ENCODE results near the gene LGI4.

DNA sequence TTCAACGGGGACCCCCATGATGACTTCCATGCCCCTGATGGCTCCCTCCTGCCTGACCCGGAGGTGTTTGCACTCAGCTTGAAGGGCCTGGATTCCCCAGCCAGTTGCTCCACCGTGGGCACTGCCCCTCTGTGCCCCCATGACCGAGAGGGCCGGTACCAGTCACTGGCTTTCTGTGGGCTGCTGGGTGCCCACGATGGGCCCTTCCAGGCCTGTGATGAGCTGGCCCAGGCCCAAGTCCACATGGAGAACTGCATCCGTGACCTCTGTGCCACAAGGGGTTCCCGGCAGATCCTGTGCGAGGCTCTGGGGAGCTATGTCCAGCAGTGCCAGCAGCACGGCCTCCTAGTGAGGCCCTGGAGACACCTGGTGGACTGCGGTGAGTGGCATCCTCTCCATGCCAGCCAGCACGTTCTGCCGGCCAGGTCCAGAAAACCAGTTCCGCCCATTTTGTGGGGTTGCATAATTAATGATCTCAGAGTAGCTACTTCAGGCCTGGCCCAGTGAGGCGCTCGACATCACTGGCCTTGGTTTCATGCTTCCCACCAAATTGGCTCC is 54.2 kb downstream of the LGI4 start:
- TF ChIP-seq, protein P1, sequence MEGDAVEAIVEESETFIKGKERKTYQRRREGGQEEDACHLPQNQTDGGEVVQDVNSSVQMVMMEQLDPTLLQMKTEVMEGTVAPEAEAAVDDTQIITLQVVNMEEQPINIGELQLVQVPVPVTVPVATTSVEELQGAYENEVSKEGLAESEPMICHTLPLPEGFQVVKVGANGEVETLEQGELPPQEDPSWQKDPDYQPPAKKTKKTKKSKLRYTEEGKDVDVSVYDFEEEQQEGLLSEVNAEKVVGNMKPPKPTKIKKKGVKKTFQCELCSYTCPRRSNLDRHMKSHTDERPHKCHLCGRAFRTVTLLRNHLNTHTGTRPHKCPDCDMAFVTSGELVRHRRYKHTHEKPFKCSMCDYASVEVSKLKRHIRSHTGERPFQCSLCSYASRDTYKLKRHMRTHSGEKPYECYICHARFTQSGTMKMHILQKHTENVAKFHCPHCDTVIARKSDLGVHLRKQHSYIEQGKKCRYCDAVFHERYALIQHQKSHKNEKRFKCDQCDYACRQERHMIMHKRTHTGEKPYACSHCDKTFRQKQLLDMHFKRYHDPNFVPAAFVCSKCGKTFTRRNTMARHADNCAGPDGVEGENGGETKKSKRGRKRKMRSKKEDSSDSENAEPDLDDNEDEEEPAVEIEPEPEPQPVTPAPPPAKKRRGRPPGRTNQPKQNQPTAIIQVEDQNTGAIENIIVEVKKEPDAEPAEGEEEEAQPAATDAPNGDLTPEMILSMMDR (conservative IDR thresholded peaks at IDR 0.05; ENCODE audit: low read length) = no peak
- TF ChIP-seq EZH2phosphoT487 (IDR thresholded peaks at IDR 0.05; ENCODE audit: borderline replicate concordance) = no peak
